HG03442 (cell line): ENCODE data around the gene ADCY2.
A peak's percentile ranks its signal among the peaks of the same experiment; 100 is the strongest.

Experiments used
- ATAC-seq: cut with Tn5 transposase; IDR thresholded peaks from one replicate; pipeline ENCODE4 v1.9.1; 2021; ENCODE audit warnings: mild to moderate bottlenecking, moderate library complexity; ENCODE audit not compliant: unreplicated experiment

The ADCY2 gene

GRCh38 chr5:7714697-7715096, 318.8 kb downstream of the ADCY2 start:
- no peak for ATAC-seq

- ATAC-seq: no peak
Measured at GRCh38 chr5:7717691-7718090, 321.8 kb downstream of the ADCY2 start.

- ATAC-seq: no peak
Measured at GRCh38 chr5:7728076-7728475, 332.1 kb downstream of the ADCY2 start.

GRCh38 chr5:7741415-7742065, 345.6 kb downstream of the ADCY2 start:
- no peak for ATAC-seq

- ATAC-seq: no peak
Measured at GRCh38 chr5:7742241-7742656, 346.3 kb downstream of the ADCY2 start.

- no peak for ATAC-seq
Measured at GRCh38 chr5:7745882-7746610, 350.1 kb downstream of the ADCY2 start.

- ATAC-seq: no peak
Measured at GRCh38 chr5:7747728-7748127, 351.8 kb downstream of the ADCY2 start.

- no peak for ATAC-seq
Measured at GRCh38 chr5:7749626-7750025, 353.7 kb downstream of the ADCY2 start.

- no peak for ATAC-seq
Measured at GRCh38 chr5:7751874-7752273, 355.9 kb downstream of the ADCY2 start.

GRCh38 chr5:7753181-7753580, 357.2 kb downstream of the ADCY2 start:
- ATAC-seq: no peak

GRCh38 chr5:7753596-7753995, 357.7 kb downstream of the ADCY2 start:
- no peak for ATAC-seq

GRCh38 chr5:7754490-7754889, 358.6 kb downstream of the ADCY2 start:
- ATAC-seq: no peak

GRCh38 chr5:7754997-7755596, 359.2 kb downstream of the ADCY2 start:
- peak; percentile 87 for ATAC-seq

- ATAC-seq: no peak
Measured at GRCh38 chr5:7755958-7756357, 360.0 kb downstream of the ADCY2 start.

- no peak for ATAC-seq
Measured at GRCh38 chr5:7756453-7756852, 360.5 kb downstream of the ADCY2 start.

- ATAC-seq: no peak
Measured at GRCh38 chr5:7759257-7759871, 363.4 kb downstream of the ADCY2 start.

- ATAC-seq: no peak
Measured at GRCh38 chr5:7759951-7760580, 364.1 kb downstream of the ADCY2 start.

- ATAC-seq: peak; percentile 67
Measured at GRCh38 chr5:7762267-7762666, 366.3 kb downstream of the ADCY2 start.

- no peak for ATAC-seq
Measured at GRCh38 chr5:7763621-7764072, 367.7 kb downstream of the ADCY2 start.

- no peak for ATAC-seq
Measured at GRCh38 chr5:7764452-7764851, 368.5 kb downstream of the ADCY2 start.

- no peak for ATAC-seq
Measured at GRCh38 chr5:7770436-7770835, 374.5 kb downstream of the ADCY2 start.
